Subcutaneous abdominal adipose tissue (tissue), 5 donors: ENCODE data around the gene CST9L.

ENCODE experiments used
- H3K27ac ChIP-seq: one replicate; pipeline ENCODE4 v1.7.0; 2013; ENCODE audit warnings: low read depth, mild to moderate bottlenecking, inconsistent platforms, low read length, moderate library complexity
- H3K27me3 ChIP-seq, 5 donors: one replicate each; pipeline ENCODE4 v1.7.0; 2013; ENCODE audit warnings: low read length in 5 of 5, inconsistent platforms in 1 of 5; ENCODE audit not compliant: control insufficient read depth in 5 of 5, insufficient read depth in 4 of 5
- H3K36me3 ChIP-seq, 5 donors: one replicate each; pipeline ENCODE4 v1.7.0; 2013; ENCODE audit warnings: low read length in 5 of 5; ENCODE audit not compliant: control insufficient read depth in 5 of 5, insufficient read depth in 5 of 5
- H3K4me1 ChIP-seq, 5 donors: one replicate each; pipeline ENCODE4 v1.7.0; 2013; ENCODE audit warnings: low read length in 5 of 5, mild to moderate bottlenecking in 3 of 5, moderate library complexity in 1 of 5; ENCODE audit not compliant: control insufficient read depth in 5 of 5, insufficient read depth in 5 of 5
- H3K4me3 ChIP-seq, 5 donors: one replicate each; pipeline ENCODE4 v1.7.0; 2013; ENCODE audit warnings: low read length in 5 of 5, low read depth in 1 of 5
- H3K9ac ChIP-seq, 5 donors: one replicate each; pipeline ENCODE4 v1.7.0; 2013; ENCODE audit warnings: low read length in 5 of 5, mild to moderate bottlenecking in 4 of 5, moderate library complexity in 3 of 5
- H3K9me3 ChIP-seq, 5 donors: one replicate each; pipeline ENCODE4 v1.7.0; 2013; ENCODE audit warnings: low read length in 5 of 5; ENCODE audit not compliant: control insufficient read depth in 5 of 5
- donor health status: healthy.
- donor health status: healthy.
- donor health status: healthy.
- donor health status: healthy.
- donor health status: healthy.

Gene CST9L

DNA sequence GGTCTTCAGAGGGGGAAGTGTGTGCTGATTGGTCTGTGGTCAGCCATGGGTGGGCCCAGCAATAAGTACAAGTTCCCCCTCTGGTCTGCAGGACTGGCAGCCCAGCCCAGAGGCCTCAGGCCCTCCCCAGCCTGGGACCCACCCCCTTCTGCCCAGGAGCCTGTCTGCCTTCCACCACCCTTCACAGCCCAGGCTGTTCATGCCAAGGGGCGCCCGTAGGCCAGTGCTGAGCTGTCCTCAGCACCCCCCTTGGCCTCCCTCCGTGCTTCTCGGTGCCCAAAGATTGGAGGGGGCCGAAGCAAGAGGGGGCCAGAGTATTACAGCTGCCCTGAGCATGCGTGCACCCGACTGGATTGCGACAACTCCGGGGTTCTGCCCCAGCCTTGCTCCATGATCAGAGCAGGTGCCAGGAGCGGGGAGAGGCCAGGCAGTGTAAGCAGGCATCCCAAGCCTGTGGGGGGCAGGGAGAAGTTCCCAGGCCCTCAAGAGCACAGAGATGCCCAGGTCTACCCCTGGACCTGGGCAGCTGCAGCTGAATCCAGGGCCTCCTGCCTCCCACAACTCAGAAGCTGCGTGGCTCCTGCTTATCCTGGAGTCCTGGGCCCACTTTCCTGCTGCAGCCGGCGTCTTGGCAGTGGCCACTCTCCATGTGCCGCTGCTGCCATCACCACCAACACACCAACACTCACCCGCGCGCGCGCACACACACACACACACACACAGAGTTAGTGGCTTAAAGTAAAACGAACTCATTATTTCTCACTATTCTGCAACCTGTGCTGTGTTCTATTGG is 33.3 kb downstream of the CST9L start:
- no peak overlapping the region for H3K4me3 ChIP-seq
- peaks cover 0 to 5% (median 0%) of the 10 kb centered on the region in 5 donors for H3K4me1 ChIP-seq
- H3K36me3 ChIP-seq: no peaks in the 10 kb centered on the region
- H3K27ac ChIP-seq: no peak overlapping the region
- H3K9ac ChIP-seq: no peak overlapping the region
- H3K9me3 ChIP-seq: no peaks in the 10 kb centered on the region
- no peaks in the 10 kb centered on the region for H3K27me3 ChIP-seq

GRCh38 chr20:23533161-23533560 is 35.1 kb downstream of the CST9L start:
- no peak overlapping the region for H3K4me3 ChIP-seq
- H3K27ac ChIP-seq: no peak overlapping the region

GRCh38 chr20:23532533-23532932 is 35.8 kb downstream of the CST9L start:
- H3K27ac ChIP-seq: no peak overlapping the region
- peaks cover 0 to 5% (median 0%) of the 10 kb centered on the region in 5 donors for H3K4me1 ChIP-seq
- H3K9ac ChIP-seq: no peak overlapping the region
- no peaks in the 10 kb centered on the region for H3K36me3 ChIP-seq
- no peaks in the 10 kb centered on the region for H3K27me3 ChIP-seq
- H3K4me3 ChIP-seq: no peak overlapping the region
- peaks cover 0 to 3% (median 0%) of the 10 kb centered on the region in 5 donors for H3K9me3 ChIP-seq

More at GRCh38 chr20:23533161-23533560, 35.1 kb downstream of the CST9L start:
- H3K4me1 ChIP-seq: peaks cover 0 to 5% (median 0%) of the 10 kb centered on the region in 5 donors
- H3K9me3 ChIP-seq: peaks cover 0 to 3% (median 0%) of the 10 kb centered on the region in 5 donors
- no peaks in the 10 kb centered on the region for H3K36me3 ChIP-seq
- no peaks in the 10 kb centered on the region for H3K27me3 ChIP-seq
- no peak overlapping the region for H3K9ac ChIP-seq

DNA sequence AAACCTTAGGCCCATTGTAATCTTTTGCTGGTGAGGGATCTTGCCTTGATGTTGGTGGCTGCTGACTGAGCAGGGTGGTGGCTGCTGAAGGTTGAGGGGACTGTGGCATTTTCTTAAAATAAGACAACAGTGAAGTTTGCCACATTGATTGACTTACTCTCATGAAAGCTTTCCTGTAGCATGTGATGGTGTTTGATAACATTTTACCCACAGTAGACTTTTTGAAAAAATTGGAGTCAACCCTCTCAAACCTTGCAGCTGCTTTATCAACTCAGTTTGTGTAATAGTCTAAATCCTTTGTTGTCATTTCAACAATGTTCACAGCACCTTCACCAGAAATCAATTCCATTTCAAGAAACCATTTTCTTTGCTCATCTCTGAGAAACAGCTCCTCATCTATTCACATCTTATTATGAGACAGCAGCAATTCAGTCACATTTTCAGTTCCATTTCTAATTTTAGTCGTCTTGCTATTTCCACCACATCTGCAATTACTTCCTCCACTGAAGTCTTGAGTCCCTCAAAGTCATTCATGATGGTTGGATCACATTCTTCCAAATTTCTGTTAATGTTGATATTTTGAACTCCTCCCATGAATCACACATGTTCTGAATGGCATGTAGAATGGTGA is 37.2 kb downstream of the CST9L start:
- Histone ChIP-seq H3K9ac (no peak overlapping the region), H3K36me3 (no peaks in the 10 kb centered on the region)

GRCh38 chr20:23528867-23529431 is 39.3 kb downstream of the CST9L start:
- Histone ChIP-seq H3K27ac (no peak overlapping the region), H3K9me3 (peaks cover 0 to 3% (median 0%) of the 10 kb centered on the region in 5 donors), H3K36me3 (no peaks in the 10 kb centered on the region), H3K27me3 (no peaks in the 10 kb centered on the region), H3K4me3 (no peak overlapping the region), H3K4me1 (no peaks in the 10 kb centered on the region), H3K9ac (no peak overlapping the region)

More for the DNA sequence above, 37.2 kb downstream of the CST9L start:
- Histone ChIP-seq H3K4me3 (no peak overlapping the region), H3K9me3 (peaks cover 0 to 3% (median 0%) of the 10 kb centered on the region in 5 donors), H3K27me3 (no peaks in the 10 kb centered on the region), H3K27ac (no peak overlapping the region), H3K4me1 (no peaks in the 10 kb centered on the region)

DNA sequence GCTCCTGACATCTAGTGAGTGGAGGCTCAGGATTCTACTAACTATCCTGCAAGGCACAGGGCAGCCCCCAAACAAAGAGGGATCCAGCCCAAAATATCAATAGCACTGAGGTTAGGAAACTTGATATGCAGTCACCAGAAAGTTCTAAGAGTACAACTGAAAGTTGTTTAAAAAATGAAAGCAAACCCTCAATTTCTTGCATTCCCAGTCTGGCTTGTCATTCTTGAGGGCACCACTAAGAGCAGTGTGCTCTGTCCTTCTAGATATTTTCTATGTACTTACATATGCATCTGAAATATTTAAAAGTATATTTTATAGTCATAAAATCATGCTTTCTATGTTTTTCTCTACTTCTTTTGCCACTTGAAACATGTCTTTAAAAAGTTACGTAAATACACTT is 41.4 kb downstream of the CST9L start:
- Histone ChIP-seq H3K27me3 (no peaks in the 10 kb centered on the region), H3K9me3 (peaks cover 0 to 3% (median 0%) of the 10 kb centered on the region in 5 donors), H3K27ac (no peak overlapping the region), H3K9ac (no peak overlapping the region), H3K36me3 (no peaks in the 10 kb centered on the region), H3K4me3 (no peak overlapping the region), H3K4me1 (no peaks in the 10 kb centered on the region)

DNA sequence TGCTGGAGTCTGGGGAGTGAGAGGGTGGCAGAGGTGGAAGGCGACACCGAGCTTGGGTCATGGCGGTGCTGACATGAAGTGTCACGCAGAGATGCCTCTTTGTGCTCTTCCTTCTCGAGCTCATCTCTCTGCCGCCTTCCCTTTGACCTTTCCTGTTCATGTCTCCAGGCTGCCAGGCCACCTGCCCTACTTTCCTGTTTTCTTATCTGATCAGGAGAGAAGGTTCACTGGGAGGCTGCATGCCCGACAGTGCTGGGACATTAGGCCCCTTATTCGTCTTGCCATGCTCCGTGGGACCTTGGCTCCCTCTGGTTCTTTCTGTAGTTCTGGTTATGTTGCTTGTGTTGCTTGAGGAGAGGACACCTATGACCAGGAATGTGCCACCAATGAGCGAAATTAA is 44.1 kb downstream of the CST9L start:
- no peaks in the 10 kb centered on the region for H3K36me3 ChIP-seq
- H3K4me3 ChIP-seq: no peak overlapping the region
- H3K9me3 ChIP-seq: peaks cover 0 to 3% (median 0%) of the 10 kb centered on the region in 5 donors

GRCh38 chr20:23520185-23520584 is 48.1 kb downstream of the CST9L start:
- no peaks in the 10 kb centered on the region for H3K36me3 ChIP-seq
- no peaks in the 10 kb centered on the region for H3K4me1 ChIP-seq
- H3K4me3 ChIP-seq: no peak overlapping the region
- H3K9me3 ChIP-seq: no peaks in the 10 kb centered on the region
- no peaks in the 10 kb centered on the region for H3K27me3 ChIP-seq
- no peak overlapping the region for H3K27ac ChIP-seq
- no peak overlapping the region for H3K9ac ChIP-seq

More for the DNA sequence above, 44.1 kb downstream of the CST9L start:
- Histone ChIP-seq H3K27ac (no peak overlapping the region), H3K4me1 (no peaks in the 10 kb centered on the region), H3K27me3 (no peaks in the 10 kb centered on the region), H3K9ac (no peak overlapping the region)

GRCh38 chr20:23519556-23519955 is 48.7 kb downstream of the CST9L start:
- H3K9me3 ChIP-seq: no peaks in the 10 kb centered on the region
- H3K27me3 ChIP-seq: no peaks in the 10 kb centered on the region
- H3K27ac ChIP-seq: no peak overlapping the region
- no peaks in the 10 kb centered on the region for H3K4me1 ChIP-seq
- no peak overlapping the region for H3K9ac ChIP-seq
- no peak overlapping the region for H3K4me3 ChIP-seq
- no peaks in the 10 kb centered on the region for H3K36me3 ChIP-seq

- Histone ChIP-seq H3K9me3 (no peaks in the 10 kb centered on the region), H3K9ac (no peak overlapping the region), H3K27ac (no peak overlapping the region), H3K36me3 (no peaks in the 10 kb centered on the region), H3K4me1 (no peaks in the 10 kb centered on the region), H3K27me3 (no peaks in the 10 kb centered on the region), H3K4me3 (no peak overlapping the region)
Measured at GRCh38 chr20:23517719-23518118, 50.6 kb downstream of the CST9L start.
